NCI-H526 (cell line): ENCODE data around the gene DALRD3.

Experiments used
- DNase-seq, 2 experiments: peaks; one replicate each; lab custom pipeline; 2025; lab: John Stamatoyannopoulos, UW

The DALRD3 gene

GRCh38 chr3:49017971-49018706 is at the start of gene DALRD3:
Gene DALRD3, minus strand, starts transcription at chr3:49018580. Its CDS starts 16 bp downstream, at chr3:49018564.
- DNase-seq: peak; percentile 69 to 93

- no peak for DNase-seq
Observed at GRCh38 chr3:49058011-49058410, 39.6 kb upstream of the DALRD3 start.

GRCh38 chr3:49057268-49057667 is 38.9 kb upstream of the DALRD3 start:
- no peak for DNase-seq

DNA sequence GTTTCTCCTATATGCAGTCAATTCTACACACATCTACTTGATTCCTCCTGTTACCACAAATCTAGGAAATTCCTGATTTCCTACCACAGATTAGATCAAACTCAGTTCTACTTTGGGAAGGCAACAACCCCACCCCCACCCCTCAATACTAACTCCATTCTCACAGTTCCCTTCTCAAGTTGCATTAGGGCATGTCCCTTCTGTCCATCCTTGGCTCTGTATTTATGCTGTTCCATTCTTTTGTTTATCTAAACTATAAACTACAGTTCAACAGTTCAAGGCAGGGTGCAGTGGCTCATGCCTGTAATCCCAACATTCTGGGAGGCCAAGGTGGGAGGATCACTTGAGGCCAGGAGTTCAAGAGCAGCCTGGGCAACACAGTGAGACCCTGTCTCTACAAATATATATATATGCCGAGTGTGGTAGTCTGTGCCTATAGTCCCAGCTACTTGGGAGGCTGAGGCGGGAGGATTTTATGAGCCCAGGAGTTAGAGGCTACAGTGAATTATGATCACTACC is 36.0 kb upstream of the DALRD3 start:
- DNase-seq: no peak

DNA sequence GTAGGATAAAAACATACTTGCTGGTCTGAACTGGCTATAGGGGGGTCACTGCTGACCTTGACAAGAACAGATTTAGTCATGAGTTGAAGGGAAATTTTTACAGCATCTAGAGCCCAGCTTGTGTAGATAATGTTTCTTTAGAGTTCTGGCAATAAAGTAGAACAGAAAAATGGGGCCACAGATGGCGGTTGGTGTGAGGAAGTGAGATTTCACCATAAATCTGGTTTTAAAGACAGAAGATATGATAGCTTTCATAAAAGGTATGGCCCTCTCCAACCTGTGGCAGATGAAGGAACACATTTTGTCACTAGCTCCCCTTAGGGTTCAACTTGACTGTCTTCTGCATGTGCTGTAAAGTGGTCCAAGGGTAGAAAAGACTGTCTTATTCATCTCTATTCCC is 35.2 kb upstream of the DALRD3 start:
- no peak for DNase-seq

DNA sequence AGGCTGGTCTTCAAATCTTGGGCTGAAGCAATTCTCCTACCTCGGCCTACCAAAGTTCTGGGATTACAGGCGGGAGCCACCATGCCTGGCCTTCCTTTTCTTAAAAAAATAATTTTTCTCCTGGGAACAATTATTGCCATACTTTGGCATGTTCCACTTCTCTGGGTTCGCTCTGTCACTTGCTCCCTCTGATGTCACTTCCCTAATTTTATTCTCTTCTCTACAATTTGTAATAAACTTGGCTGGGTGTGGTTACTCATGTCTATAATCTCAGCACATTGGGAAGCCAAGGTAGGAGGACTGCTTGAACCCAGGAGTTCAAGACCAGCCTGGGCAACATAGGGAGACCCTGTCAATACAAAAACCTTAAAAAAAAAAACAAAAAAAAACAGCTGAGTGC is 16.9 kb upstream of the DALRD3 start:
- DNase-seq: no peak

GRCh38 chr3:49034650-49035049 is 16.3 kb upstream of the DALRD3 start:
- no peak for DNase-seq

- no peak for DNase-seq
Observed at GRCh38 chr3:49032646-49033304, 14.4 kb upstream of the DALRD3 start.

DNA sequence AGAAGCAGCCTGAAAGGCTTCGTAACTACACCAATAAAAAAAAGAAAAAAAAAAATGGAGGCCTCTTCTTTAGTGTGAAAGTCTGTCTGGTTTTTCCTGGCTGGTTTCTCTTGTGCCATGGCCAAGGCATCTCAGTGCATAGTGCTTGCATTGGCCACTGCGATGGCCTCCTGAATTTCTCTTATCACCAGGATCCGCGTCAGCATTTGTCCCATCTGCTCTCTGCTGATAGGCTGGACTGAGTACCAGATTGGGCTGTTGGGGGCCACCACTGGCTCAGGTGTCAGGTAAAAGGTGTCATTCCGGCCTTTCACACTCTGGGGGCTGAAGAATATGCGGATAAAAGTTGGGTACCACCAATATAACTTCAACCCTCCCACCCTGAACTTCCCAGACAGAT is 11.9 kb upstream of the DALRD3 start:
- no peak for DNase-seq

- no peak for DNase-seq
Observed at GRCh38 chr3:49029563-49029884, 11.1 kb upstream of the DALRD3 start.

GRCh38 chr3:49028673-49029562 is 10.5 kb upstream of the DALRD3 start, which contains the start of gene IMPDH2:
Gene IMPDH2, minus strand, starts transcription at chr3:49029398. Its CDS starts 48 bp downstream, at chr3:49029350.
- DNase-seq: peak; percentile 75 to 96

DNA sequence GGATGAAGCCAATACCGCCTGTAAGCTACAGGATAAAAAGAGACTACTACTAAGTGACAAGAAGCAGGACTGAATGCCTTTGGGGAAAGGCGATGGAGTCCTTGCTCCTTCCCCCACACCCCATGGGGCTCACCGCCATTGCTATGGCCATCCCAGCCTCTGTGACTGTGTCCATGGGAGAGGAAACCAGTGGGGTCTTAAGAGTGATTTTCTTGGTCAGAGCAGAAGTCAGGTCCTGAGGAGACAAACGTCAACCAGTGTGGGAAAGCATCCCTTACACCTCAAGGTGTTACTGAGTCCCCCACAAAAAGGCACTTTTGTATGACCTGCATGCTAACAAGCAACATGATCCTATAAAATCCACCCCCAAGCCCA is 9.9 kb upstream of the DALRD3 start:
- DNase-seq: no peak

DNA sequence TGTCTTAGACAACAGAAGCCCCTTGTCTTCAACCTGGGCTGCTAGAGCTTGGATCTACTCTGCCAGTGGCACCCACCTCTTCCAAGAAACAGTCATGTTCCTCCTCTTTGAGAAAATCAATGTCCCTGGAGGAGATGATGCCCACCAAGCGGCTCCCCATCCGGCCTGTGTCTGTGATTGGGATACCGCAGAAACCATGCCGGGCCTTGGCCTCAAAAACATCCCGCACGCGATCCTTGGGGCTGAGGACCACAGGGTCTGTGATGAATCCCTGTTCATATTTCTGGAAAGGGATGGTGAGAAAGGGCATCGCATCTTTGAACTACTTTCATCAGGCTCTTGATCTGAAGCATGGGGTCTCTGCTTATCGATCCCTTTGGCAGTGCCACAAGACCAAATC is 9.3 kb upstream of the DALRD3 start:
- DNase-seq: no peak

GRCh38 chr3:49026536-49026935 is 8.2 kb upstream of the DALRD3 start:
- DNase-seq: no peak

GRCh38 chr3:49025793-49026520 is 7.6 kb upstream of the DALRD3 start:
- no peak for DNase-seq

DNA sequence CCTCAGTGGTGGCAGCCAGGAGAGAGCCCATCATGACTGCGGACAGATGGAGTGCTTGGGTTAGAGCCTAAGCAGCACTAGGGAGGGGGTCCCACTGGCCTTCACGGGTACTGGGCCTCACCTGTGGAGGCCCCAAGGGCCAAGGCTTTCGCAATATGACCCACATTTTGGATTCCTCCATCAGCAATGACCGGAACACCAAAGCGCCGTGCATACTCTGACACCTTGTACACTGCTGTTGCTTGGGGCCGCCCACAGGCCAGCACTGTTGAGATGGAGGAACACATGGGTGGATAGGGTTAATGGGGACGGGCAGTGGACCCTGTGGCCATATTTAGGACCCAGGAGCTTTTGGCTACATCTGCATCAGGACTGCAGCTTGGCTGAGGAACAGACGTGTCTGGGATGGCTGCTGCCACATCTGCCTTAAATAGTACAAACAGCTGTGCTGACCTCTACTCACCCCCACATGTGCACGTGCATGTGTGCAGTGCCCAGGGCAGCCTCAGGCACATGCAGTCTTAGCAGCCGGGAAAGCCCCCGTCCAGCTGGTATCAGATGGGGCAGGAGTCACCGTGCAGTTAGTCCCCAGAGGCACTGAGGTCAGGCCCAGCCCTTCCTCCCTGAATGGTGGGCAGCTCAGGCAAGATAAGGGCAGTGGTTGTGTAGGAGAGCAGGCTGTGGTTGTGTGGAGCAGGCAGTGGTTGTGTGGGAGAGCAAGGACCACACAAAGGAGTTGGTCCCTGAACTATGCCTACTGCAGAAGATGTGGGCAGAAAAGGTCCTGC is 6.8 kb upstream of the DALRD3 start:
- no peak for DNase-seq

- DNase-seq: no peak
Observed at GRCh38 chr3:49024449-49024848, 6.1 kb upstream of the DALRD3 start.

- no peak for DNase-seq
Observed at GRCh38 chr3:49023775-49024174, 5.4 kb upstream of the DALRD3 start.

GRCh38 chr3:49022688-49023171 is 4.3 kb upstream of the DALRD3 start:
- DNase-seq: peak in 1 of 2 experiments; percentile 27

DNA sequence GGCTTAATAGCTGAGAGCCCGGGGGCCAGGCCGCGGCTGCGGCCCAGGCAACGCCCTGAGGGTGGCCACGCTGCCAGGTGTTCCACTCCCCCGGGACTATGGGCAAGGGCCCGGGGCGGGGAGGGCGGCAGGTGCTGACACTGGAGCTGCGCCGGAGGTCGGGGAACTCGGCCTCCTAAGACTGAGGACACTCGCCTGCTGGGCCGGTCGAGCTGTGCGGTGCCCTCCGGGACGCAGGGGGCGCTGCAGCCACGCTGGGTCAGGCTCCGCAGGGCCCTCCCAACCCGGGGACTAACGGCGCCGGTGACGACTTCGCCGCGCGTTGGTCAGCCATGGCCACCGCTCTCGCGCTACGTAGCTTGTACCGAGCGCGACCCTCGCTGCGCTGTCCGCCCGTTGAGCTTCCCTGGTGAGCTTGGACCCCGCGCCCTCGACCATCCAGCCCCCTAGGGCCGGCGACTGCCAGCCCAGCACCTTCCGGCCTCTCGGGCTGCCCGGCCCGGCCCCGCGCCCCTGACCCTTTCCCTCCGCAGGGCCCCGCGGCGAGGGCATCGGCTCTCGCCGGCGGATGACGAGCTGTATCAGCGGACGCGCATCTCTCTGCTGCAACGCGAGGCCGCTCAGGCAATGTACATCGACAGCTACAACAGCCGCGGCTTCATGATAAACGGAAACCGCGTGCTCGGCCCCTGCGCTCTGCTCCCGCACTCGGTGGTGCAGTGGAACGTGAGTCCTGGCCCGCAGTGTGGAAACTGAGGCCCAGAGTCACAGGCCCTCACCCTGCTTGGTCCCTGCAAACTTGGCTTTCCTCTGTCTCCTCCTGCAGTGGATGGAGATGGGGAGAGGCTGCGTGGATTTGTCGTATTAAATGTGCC is 3.7 kb upstream of the DALRD3 start, which contains the start of gene NDUFAF3:
TSS of gene NDUFAF3 (plus strand) at position 309 of the 875 bp plus-strand sequence. CDS start at position 333, 24 bp downstream.
- peak; percentile 96 to 100 for DNase-seq
